ENCODE data around the gene CMYA5. TPM values are rescaled to one million over a fixed set of nuclear protein-coding genes. Genes with fewer than 3 reads are reported as not detected.

The CMYA5 gene
- total RNA-seq, 1 donor from 2014 or later = 0.36 TPM

DNA sequence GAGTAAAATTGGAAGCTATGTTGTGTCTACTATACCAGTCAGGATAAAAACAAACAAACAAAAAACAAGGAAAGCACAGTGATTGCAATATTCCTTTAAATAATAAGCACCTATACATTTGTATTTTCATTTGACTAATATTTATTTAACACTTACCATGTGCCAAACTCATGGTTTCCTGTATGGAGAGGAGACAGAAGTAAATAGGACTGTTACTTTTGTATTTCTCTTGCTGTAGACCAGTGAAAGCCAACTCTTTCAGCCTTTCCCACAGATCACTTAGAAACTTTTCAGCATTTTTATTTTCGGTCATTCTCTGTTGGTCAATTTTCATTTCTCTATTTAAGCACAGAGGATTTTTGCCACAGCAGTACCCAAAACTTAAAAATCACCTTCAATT, 4.5 kb downstream of the CMYA5 start:
- H3K36me3 Mint-ChIP-seq (ENCODE audit: low read depth, unreplicated experiment) = no peaks in the 10 kb centered on the region
- peaks cover 6% of the 10 kb centered on the region for H3K4me1 Mint-ChIP-seq (ENCODE audit: unreplicated experiment)
- no peaks in the 10 kb centered on the region for H3K9me3 Mint-ChIP-seq (ENCODE audit: unreplicated experiment)
- no peak for DNase-seq (ENCODE audit: low spot score)
- no peak overlapping the region for H3K4me3 Mint-ChIP-seq (ENCODE audit: unreplicated experiment)
- no peak overlapping the region for H3K27ac Mint-ChIP-seq (ENCODE audit: unreplicated experiment)
- no peak for TF ChIP-seq CTCF (IDR thresholded peaks at IDR 0.05; ENCODE audit: unreplicated experiment)
- peaks cover 3% of the 10 kb centered on the region for H3K27me3 Mint-ChIP-seq (ENCODE audit: unreplicated experiment)

DNA sequence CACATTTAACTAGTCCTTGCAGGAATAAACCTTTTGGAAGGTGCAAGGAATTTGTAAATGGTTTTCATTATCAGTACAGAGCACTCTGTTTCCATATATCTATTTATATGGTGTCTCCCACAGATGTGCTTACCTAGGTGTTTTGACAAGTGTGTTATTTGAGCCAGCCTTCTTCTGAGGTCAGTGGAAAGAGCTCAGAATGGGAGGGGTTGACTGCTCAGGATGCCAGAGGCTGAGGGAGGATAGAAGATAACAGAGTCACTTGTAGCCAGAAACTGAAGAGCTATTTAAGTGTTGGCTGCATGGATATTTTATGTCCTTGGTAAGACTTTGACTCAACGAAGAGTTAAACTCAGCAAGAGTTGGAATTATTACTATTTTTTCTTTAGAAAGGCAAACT, 5.0 kb downstream of the CMYA5 start:
- no peak for DNase-seq (ENCODE audit: low spot score)
- Mint-ChIP-seq H3K27ac (ENCODE audit: unreplicated experiment) (no peak overlapping the region), H3K4me3 (ENCODE audit: unreplicated experiment) (no peak overlapping the region), H3K27me3 (ENCODE audit: unreplicated experiment) (peaks cover 3% of the 10 kb centered on the region), H3K4me1 (ENCODE audit: unreplicated experiment) (peaks cover 6% of the 10 kb centered on the region), H3K36me3 (ENCODE audit: low read depth, unreplicated experiment) (no peaks in the 10 kb centered on the region), H3K9me3 (ENCODE audit: unreplicated experiment) (no peaks in the 10 kb centered on the region)
- no peak for TF ChIP-seq CTCF (IDR thresholded peaks at IDR 0.05; ENCODE audit: unreplicated experiment)

DNA sequence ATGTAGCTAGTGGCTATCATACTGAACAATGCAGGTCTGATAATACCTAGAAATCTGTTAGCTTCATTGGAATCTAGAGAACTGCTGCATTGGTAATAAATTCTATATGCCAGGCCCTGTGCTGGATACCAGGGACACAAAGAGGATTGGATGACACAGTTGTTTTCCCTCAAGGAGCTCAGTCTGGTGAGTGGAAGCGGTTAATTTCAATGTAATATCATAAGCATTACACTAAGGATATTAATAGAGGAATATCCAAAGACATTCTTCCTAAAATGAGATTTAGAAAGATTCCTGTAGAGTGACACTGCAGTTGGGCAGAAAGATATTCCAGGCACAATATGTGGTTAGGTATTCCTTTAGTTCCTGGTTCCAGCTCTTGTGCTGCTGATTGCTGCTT, 5.9 kb downstream of the CMYA5 start:
- H3K9me3 Mint-ChIP-seq (ENCODE audit: unreplicated experiment) = no peaks in the 10 kb centered on the region
- peaks cover 4% of the 10 kb centered on the region for H3K4me1 Mint-ChIP-seq (ENCODE audit: unreplicated experiment)
- no peak overlapping the region for H3K27ac Mint-ChIP-seq (ENCODE audit: unreplicated experiment)
- no peaks in the 10 kb centered on the region for H3K27me3 Mint-ChIP-seq (ENCODE audit: unreplicated experiment)
- H3K4me3 Mint-ChIP-seq (ENCODE audit: unreplicated experiment) = no peak overlapping the region
- no peak for TF ChIP-seq CTCF (IDR thresholded peaks at IDR 0.05; ENCODE audit: unreplicated experiment)
- no peak for DNase-seq (ENCODE audit: low spot score)
- H3K36me3 Mint-ChIP-seq (ENCODE audit: low read depth, unreplicated experiment) = no peaks in the 10 kb centered on the region

GRCh38 chr5:79697222-79698170, 7.9 kb downstream of the CMYA5 start:
- Mint-ChIP-seq H3K9me3 (ENCODE audit: unreplicated experiment) (no peaks in the 10 kb centered on the region), H3K36me3 (ENCODE audit: low read depth, unreplicated experiment) (no peaks in the 10 kb centered on the region), H3K4me3 (ENCODE audit: unreplicated experiment) (no peak overlapping the region), H3K4me1 (ENCODE audit: unreplicated experiment) (no peaks in the 10 kb centered on the region), H3K27ac (ENCODE audit: unreplicated experiment) (no peak overlapping the region), H3K27me3 (ENCODE audit: unreplicated experiment) (no peaks in the 10 kb centered on the region)
- DNase-seq (ENCODE audit: low spot score) = no peak
- TF ChIP-seq CTCF (IDR thresholded peaks at IDR 0.05; ENCODE audit: unreplicated experiment) = no peak

GRCh38 chr5:79699763-79700400, 10.2 kb downstream of the CMYA5 start:
- no peak for TF ChIP-seq CTCF (IDR thresholded peaks at IDR 0.05; ENCODE audit: unreplicated experiment)
- no peaks in the 10 kb centered on the region for H3K36me3 Mint-ChIP-seq (ENCODE audit: low read depth, unreplicated experiment)
- no peak overlapping the region for H3K4me3 Mint-ChIP-seq (ENCODE audit: unreplicated experiment)
- no peak overlapping the region for H3K27ac Mint-ChIP-seq (ENCODE audit: unreplicated experiment)
- no peaks in the 10 kb centered on the region for H3K27me3 Mint-ChIP-seq (ENCODE audit: unreplicated experiment)
- DNase-seq (ENCODE audit: low spot score) = no peak
- no peaks in the 10 kb centered on the region for H3K4me1 Mint-ChIP-seq (ENCODE audit: unreplicated experiment)
- no peaks in the 10 kb centered on the region for H3K9me3 Mint-ChIP-seq (ENCODE audit: unreplicated experiment)

Data from endothelial cell (in vitro differentiated cells).